NCI-H1105 treated with DMSO at 0.1 percent for 48 hours (cell line): ENCODE measurements around the gene HLA-B.

Experiments
- DNase-seq: peaks from one replicate; lab custom pipeline; 2025; lab: John Stamatoyannopoulos, UW

HLA-B gene

GRCh38 chr6:31305703-31306219, 51.2 kb downstream of the HLA-B start:
- no peak for DNase-seq

- DNase-seq: no peak
Measured at GRCh38 chr6:31304683-31305082, 52.3 kb downstream of the HLA-B start.
